Activated CD4-positive, alpha-beta T cell treated with anti-CD3 and anti-CD28 coated beads, Interleukin-2, amount 50 U/mL, for 4 hours (primary cell): ENCODE results near the gene ZMIZ1.
A peak's percentile ranks its signal among the peaks of the same experiment; 100 is the strongest.

ENCODE experiments used
- DNase-seq, 2 experiments: peaks; one replicate each; pipeline ENCODE4 v3.0.0-alpha.2; 2020

Gene ZMIZ1

DNA sequence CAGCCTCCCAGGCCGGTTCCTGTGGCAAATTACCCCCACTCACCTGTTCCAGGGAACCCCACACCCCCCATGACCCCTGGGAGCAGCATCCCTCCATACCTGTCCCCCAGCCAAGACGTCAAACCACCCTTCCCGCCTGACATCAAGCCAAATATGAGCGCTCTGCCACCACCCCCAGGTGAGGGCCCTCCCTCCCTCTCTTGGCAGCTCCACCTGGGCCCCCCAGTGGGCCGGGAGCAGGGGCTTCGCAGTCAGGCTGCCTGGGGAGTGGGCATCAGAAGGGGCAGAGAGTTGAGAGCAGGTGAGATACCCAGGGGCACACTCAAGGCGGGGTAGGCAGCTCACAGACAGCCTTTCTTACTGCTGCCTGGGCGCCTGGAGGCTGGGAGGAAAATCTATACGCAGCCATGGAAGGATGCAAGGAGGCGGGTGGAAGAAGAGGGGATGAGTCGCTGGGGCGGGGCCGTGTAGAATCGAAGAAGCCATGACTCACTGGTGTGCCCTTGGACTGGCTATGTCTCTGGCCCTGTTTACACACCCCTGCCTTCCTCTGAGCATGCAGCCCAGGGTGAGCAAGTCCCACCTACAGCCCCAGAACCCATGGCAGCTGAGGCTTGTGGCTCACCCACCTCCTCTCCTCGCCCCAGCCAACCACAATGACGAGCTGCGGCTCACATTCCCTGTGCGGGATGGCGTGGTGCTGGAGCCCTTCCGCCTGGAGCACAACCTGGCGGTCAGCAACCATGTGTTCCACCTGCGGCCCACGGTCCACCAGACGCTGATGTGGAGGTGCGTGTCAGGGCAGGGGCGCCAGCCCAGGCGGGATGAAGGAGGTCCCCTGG lies 229.9 kb downstream of the ZMIZ1 start:
- DNase-seq = peak; percentile 41 to 42

DNA sequence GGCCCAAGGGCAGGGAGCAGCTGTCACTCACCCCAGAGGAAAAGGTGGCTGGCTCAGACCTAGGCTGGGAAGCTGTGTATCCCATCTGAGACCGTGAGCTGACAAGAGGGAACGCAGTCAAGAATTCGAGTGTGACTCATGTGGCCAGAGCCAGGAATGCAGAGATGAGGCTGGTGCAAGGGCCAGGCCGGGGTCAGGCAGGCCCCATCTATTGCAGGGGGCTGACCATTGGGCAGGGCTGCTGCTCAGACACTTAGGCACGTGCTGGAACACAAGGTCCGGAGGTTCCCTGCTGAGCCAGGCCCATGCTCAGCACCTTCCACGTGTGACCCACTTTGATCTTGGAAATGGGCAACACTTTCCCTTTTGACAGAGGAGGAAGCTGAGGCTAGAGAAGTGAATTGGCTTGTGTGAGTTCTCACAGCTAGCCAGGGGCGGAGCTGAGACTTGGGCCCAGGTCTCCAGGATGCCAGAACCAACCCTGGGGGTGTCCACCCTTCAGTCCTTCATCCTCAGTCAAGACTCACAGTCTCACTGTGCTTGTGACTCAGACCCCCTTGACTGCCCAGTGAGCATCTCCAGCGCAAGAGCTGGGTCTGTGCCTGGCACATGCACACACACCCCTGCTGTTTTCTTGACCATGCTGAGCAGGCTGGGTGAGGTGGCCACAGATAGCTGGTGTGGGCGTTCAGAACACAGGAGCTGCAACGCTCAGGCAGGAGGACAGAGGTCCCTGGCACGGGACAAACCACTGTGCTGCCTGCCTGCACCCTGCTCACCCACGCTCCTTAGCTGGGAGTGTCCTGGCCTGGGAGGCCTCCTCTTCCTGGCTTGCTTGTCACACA lies 230.9 kb downstream of the ZMIZ1 start:
- no peak for DNase-seq

DNA sequence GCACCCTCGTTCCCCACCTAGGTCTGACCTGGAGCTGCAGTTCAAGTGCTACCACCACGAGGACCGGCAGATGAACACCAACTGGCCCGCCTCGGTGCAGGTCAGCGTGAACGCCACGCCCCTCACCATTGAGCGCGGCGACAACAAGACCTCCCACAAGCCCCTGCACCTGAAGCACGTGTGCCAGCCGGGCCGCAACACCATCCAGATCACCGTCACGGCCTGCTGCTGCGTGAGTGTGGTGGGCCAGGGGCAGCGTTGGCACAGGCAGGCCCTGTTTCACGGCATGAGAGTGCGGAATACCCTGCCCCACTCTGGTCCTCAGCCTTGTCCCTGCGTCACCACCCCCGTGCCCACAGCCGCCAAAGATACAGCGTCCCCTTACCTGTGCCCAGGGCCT lies 231.9 kb downstream of the ZMIZ1 start:
- no peak for DNase-seq

DNA sequence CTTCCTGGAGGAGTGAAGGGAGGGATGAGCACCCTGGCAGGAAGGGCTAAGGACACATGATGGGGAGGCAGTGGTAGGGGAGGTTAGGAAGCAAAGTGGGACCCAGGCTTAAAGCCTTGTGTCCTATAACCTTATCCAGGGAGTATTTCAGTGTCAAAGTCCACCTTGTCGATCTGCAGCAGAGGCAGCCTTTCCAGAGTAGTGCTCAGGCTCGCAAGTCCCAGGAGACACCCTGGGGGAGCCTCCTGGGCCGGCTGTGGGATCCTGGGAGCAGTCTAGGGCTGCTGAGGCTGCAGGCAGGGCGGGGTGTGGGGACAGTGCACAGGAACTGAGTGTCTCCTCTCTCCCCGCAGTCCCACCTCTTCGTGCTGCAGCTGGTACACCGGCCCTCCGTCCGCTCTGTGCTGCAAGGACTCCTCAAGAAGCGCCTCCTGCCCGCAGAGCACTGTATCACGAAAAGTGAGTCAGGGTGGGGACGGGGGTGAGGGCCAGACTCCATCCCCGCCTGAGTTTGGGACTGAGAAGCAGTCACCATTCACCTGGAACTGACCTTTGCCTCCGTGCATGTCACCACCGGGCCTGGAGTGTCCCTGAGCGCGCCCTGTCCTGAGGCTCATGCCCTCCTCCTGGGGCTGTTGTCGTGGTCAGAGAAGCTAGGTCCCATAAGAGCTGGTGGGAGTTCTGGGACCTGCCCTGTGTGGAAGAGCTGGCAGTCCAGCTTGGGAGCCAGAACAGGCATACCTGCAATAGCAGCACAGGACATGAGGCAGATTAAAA lies 233.2 kb downstream of the ZMIZ1 start:
- no peak for DNase-seq

DNA sequence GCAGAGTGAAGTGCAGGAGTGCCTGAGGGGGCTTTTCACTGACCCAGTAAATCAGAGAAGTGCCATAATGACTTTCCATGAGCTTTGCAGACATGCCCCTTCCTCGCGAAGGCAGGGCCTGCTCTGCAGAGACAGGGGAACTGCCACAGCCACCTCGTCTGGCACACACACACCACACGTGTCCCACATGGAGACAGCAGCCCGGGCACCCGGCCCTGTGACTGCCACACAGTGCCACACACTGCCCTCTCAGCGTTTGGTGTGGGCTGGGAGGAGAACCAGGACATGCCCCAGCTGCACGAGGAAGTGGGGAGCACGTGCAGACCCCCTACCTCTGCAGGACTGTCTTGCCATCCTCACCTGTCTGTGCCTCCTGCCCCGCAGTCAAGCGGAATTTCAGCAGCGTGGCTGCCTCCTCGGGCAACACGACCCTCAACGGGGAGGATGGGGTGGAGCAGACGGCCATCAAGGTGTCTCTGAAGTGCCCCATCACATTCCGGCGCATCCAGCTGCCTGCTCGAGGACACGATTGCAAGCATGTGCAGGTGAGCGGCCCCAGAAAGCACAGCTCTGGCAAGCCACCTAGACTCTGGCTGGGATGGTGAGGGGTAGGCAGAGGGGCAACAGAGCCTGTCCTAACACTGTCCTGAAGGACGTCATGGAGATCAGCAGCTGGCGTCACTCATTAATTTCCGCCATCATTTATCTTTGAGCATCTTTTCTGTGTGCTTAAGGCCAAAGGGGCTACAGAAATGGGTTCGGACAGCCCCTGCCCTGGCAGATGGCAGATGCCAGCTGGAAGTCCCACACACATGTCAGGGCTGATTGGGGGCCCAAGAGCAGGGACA lies 235.1 kb downstream of the ZMIZ1 start:
- no peak for DNase-seq

DNA sequence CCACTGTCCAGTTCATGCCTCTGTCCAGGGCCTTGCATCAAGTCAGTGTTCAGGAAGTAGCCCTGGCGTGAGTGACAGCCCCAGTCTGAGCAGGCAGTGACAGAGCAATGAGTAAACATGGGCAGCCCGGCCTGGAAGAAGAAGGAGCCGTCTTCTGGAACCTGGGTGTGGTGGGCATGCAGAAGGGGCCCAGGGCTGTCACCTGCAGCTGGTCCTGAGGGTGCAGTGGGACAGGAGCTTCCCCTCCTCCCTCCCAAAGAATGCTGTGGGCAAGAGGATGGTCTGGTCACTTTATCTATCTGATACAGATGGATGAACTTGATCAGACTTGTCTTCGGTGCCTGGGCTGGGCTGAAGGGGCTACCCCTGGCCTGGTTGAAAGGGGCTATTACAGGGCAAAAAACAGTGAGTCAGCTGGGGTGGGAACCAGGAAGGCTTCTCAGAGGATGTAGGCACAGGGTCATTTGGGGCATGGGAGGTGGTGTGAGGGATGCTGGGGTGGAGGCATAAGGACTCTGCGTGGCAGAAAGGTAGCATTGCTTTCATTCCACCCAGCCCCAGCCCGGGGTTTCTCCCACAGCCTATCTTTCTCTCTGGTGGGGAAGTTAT lies 235.8 kb downstream of the ZMIZ1 start:
- no peak for DNase-seq

DNA sequence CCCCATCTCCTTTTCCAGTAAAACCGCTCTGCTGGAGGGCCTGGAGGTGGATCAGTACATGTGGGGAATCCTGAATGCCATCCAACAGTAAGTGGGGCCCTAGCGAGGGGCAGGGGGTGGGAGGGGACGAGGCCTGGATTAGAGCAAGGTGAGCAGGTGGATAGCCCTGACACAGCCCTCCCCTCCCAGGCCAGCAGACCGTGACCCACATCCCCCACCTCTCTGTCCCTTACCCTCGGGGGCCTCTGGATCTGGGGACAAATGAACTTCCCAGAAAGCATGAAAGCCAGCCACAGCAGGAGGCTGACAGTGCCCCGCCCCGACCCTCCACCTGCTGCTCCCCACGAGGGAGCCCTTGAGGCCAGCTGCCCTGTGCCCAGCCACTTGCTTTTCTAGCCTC lies 236.7 kb downstream of the ZMIZ1 start:
- DNase-seq = no peak

DNA sequence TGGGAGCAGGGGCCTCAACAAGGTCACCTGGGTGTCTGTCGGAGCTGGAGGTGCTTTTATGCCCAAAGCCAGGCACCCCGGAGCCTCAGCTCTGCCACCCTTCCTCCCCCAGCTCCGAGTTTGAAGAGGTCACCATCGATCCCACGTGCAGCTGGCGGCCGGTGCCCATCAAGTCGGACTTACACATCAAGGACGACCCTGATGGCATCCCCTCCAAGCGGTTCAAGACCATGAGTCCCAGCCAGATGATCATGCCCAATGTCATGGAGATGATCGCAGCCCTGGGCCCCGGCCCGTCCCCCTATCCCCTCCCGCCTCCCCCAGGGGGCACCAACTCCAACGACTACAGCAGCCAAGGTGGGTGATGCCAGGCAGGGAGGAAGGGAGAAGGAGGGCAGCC lies 237.2 kb downstream of the ZMIZ1 start:
- no peak for DNase-seq

DNA sequence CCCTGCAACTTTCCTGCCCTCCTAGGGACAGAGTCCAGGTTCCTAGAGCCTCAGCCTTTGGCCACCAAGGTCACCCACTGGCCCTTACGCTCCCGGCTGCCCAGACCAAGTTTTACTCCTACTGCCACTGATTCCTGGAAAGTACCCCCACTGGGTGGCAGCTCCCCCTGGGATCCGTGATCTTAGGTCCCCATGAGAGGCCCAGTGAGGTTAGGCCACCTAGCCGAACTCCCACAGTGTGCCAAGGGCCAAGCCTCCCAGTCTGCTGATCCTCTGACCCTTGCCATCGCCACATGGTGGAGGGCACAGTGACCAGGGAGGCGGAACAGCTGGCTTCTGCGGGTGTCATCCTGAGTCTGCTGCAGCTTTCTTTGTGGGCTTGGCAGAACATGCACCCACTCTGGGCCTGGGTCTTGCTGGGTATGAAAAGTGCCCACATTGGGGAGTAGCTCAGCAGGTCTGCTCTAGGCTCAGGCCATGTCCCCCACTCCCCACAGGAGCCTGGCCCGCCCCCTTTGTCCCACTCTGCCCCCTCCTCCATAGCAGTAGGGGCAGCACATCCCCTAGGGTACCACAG lies 238.0 kb downstream of the ZMIZ1 start:
- no peak for DNase-seq

DNA sequence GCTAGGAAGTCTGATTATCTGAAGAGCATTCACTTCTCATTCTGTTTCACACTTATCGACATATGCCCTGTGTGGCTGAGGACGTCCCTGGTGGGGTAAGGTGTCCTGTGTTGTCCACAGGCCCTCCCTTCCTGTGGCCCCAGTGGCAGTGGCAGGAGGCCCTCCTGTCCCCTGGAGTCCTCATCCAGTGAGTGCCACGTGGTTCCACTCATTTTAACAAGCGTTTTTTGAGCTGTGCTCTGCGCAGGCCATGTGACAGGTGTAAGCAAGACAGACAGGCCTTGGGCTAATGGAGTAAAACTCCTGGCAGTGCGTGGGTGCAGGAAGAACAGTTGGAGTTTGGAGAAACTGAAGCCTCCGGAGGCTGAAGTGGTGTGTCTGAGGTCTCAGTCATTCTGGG lies 239.2 kb downstream of the ZMIZ1 start:
- no peak for DNase-seq

DNA sequence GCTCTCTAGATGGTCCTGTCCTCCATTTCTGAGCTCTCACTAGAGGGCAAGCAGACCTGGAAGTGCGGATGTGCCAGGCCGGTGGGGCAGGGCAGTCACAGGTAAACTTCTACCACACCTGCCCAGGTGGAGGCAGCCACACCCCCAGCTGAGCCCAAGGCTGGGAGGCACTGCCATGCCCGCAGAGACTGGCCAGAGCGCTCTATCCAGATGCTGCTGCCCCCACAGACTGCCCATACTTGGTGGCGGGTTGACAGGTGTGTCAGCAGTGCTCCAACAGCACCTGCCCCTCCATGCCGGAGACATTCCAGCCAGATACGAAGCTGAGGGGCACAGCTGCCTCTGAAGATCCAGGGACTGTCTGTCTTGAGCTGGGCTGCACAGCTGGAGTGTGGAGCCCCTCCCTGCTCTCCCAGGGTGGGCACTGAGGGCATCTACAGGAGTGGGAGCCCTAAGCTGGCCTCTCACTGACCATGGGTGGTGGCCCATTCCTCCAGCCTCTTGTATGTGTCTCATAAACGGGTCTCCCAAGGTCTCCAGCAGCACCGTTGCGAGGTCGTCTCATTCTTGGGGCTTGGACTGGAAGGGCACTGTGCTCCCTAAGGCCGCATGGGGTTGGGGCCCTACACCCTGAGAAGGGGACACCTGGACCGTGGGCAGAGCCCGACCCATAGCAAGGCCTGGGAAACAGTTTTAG lies 240.4 kb downstream of the ZMIZ1 start:
- no peak for DNase-seq

DNA sequence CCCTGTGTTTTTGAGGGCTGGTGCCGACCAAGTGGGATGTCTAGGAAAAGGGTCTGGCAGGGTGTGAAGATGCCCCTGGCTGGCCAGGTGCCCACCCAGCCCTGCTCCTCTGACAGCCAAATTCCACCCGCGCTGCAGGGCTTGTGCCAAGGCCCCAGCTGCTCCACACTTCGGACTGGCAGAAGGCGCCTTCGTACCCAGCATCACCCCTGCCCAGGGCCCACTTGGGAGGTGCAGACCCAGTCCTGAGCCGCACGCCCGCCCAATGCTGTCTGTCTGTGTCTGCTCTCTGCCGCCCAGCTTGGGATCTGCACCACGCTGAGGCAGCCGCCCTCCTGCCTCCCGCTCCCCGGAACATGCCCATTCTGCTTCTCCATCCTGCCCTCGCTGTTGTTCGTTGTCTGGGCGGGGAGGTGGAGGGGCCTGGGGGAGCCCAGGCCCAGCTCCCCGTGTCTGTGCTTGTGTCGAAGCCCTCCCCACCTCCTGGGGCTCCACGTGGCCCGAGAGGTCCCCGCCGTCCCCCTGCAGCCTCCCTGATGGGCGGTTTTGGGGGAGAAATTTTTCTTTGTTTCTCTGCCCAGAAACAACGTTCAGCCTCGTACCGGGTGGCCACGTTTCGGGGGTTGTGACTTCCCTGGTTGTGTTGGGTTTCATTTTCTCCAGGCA lies 241.6 kb downstream of the ZMIZ1 start:
- no peak for DNase-seq

DNA sequence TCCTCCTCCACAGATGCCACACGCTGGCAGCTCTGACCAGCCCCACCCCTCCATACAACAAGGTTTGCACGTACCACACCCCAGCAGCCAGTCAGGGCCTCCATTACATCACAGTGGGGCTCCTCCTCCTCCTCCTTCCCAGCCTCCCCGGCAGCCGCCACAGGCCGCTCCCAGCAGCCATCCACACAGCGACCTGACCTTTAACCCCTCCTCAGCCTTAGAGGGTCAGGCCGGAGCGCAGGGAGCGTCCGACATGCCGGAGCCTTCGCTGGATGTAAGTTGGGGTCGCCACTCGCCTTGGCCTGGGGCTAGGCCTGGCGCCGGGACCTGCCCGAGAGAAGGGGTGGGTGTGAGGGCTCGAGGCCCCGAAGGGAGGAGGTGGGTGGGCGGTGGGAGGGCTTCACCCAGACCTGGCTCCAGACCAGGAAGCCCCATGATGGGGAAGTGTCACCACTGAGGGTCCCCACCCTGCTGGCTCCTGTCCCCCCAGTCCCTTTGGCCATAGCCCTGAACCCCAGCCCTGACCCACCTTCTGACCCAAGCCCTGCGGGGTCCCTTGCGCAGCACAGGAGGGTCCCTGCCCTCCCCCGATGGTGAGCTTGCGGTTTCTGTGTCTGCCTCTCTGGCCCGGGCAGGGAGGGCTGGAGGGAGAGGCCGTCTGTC lies 242.3 kb downstream of the ZMIZ1 start:
- DNase-seq = no peak

DNA sequence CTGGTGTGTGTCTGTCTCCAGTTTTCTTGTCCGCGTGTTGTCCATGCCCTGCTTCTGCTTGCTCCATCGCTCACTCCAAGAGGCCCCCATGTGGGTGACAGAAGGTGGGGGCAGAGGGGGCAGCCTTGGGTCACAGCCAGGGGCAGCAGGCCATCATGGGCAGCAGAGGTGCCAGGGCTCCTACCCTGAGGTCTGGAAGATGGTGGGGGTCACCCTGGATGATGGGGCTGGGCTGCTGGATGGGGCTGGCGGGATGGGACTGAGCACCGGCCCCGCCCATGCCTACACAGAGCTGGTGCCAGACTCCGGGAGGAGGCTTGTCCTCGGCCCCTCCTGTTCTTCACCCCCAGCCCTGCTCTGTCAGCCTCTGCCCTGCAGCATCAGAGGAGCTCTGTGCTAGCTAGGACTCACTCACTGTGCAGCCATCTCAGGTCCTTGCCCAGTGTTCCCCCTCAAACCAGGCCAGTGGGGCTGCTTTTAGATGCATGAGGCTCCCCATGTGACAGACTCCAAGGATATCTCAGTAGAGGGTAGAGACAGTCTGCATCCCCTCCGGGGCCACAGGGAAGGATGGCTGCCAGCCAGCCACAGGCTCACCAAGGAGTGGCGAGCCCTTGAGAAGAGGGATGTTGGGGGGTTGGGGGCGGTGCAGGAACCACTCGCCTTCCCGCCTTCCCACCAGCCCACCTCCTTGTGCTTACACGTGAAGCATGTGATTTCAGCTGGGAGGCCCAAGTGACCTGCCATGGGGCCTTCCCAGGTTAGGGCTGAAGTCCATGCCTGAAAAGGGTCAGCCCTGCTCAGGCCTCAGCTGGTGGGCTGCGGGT lies 243.0 kb downstream of the ZMIZ1 start:
- DNase-seq = no peak

DNA sequence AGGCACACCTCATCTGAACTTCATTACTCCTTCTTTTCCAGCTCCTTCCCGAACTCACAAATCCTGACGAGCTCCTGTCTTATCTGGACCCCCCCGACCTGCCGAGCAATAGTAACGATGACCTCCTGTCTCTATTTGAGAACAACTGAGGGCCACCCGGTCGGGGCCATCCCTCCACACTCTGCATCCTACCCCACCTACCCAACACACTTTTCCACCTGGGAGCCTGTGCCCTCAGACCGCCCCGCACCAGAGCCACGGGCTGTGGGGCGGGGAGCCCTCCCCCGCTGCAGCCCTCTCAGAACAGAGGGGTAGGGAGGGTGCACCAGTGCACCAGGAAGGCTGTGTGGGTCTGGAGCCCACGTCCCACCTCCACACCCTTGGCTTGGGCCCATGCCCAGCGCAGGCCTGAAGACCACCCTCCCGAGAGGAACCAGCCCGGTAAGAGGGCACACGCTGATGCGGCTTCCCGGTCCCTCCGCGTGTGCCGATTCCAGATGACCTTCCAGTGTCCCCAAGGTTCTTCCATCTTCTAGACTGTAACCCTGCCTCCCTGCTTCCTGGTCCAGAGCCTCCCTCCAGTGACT lies 243.9 kb downstream of the ZMIZ1 start:
- no peak for DNase-seq

DNA sequence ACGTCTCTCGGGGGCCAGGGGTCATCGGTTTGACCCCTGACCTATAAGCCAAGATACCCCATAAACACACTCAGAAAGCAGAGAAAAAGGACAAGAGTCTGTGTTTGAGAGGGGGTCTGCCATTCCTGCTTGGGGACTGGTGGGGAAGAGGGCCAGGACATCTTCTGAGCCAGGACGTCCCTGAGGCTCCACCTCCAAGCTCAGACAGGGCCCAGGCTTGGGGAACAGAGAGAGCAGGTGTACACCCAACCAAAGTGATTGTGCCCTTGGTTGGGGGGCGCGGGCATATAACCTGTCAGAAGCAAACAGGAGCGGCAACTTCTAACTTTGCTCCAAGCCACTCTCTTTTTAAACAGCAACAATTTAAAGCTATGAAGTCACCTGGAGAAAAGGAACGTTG lies 244.6 kb downstream of the ZMIZ1 start:
- no peak for DNase-seq

DNA sequence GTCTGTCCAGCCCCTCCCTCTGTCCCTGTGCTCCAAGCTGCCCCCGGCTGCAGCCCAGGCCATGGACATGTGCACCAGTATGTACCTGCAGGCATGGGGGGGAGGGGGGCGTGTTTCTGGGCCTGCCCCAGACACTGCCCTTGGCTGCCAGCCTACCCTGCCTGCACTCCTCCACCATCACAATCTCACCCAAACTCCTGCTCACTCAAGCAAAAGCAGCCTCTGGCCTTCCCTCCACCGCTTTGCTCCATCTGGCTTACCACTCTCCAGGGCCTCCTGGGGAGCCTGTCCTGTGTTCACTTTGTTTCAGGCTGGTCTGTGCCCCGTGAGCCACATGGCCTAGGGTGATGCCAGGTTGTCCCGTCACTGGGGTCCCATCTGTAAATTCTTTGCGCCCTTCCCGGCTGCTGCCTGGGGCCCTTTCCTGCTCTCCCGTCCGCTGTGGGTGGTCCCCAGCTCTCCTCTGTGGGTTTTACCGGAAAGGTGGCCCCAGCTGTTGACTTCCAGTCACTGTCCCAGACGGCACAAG lies 245.2 kb downstream of the ZMIZ1 start:
- no peak for DNase-seq
